Colonic mucosa (tissue), 4 donors: ENCODE data around the gene CYP2C8. TPM values are rescaled to one million over a fixed set of nuclear protein-coding genes. Genes with fewer than 3 reads are reported as not detected.
"Not testable (repeated sequence)": the region's sequence is repeated elsewhere in the genome, so short reads cannot be mapped to it uniquely, and the experiment has no call there.

ENCODE experiments used
- DNase-seq: peaks from one replicate; pipeline ENCODE4 v3.0.0-alpha.2; 2020
- H3K27ac ChIP-seq: fragments of 200-600 bp; one replicate; pipeline ENCODE4 v1.8.0; 2021
- H3K27me3 ChIP-seq: fragments of 200-600 bp; one replicate; pipeline ENCODE4 v1.8.0; 2021
- H3K36me3 ChIP-seq: fragments of 200-600 bp; one replicate; pipeline ENCODE4 v1.8.0; 2021
- H3K4me1 ChIP-seq: fragments of 200-600 bp; one replicate; pipeline ENCODE4 v1.8.0; 2021; ENCODE audit warnings: mild to moderate bottlenecking
- H3K4me3 ChIP-seq: fragments of 200-600 bp; one replicate; pipeline ENCODE4 v1.8.0; 2021
- H3K9ac ChIP-seq, 2 donors: one replicate each; pipeline ENCODE4 v1.7.0; 2013; ENCODE audit warnings: control low read depth in 2 of 2, low read depth in 2 of 2, low read length in 2 of 2
- H3K9me3 ChIP-seq: fragments of 200-600 bp; one replicate; pipeline ENCODE4 v1.8.0; 2021
- intact Hi-C: fragments of 100-400 bp; cut with DNase I; formaldehyde crosslinking; loops from one replicate; pipeline ENCODE4 v1.14.1; 2022
- total RNA-seq, 2 donors: library from RNA; stranded (reverse); fragmentation: NEBNext Ultra II Directional in 1 of 2; extraction: Animal tissue kit (Norgen Biotek cat#: 25700) in 1 of 2; gene quantifications; one replicate each; pipeline ENCODE4 v1.2.1, GENCODE V29; 2021
- TF ChIP-seq, protein P1 (sequence below): fragments of 200-600 bp; IDR thresholded peaks from one replicate; pipeline ENCODE4 v1.8.0; 2022; ENCODE audit warnings: antibody characterized with exemption, mild to moderate bottlenecking
- donor health status: healthy.
- donor health status: DM: no; HTN: no; CAD: no.
- donor health status: DM: no; HTN: no; CAD: no.

CYP2C8 gene
- total RNA-seq, 2 donors from 2014 or later = 0.56 to 1.2 TPM

DNA sequence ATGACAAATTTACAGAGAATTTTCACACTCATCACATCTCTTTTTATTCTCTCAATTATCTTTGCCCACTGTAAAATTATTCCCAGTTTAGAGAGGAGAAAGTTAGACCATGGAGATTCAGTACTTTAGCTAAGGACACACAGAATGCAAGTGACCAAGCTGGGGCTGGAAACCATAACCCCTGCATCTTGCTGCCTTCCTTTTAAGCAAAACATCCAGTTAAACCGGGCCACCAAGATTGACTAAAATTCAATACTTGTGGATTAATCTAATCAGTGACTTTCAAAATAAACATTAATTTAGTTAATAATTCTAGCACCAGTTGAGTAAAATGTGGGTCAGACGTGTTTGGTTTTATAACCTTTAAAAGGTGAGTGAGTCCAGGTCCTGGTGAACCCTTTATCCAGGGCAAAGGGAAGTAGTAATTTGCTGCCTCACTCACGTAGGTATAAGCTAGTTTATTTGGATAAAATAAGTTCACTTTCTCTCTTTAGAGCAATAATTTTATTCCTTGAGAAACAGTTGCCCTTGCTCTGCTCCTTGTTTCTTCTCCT, 1.9 kb upstream of the CYP2C8 start:
- Histone ChIP-seq H3K9me3 (no peaks in the 10 kb centered on the region), H3K4me1 (no peaks in the 10 kb centered on the region), H3K27ac (no peak overlapping the region), H3K9ac (no peak overlapping the region), H3K4me3 (no peak overlapping the region), H3K36me3 (no peaks in the 10 kb centered on the region), H3K27me3 (no peaks in the 10 kb centered on the region)
- TF ChIP-seq, protein P1, sequence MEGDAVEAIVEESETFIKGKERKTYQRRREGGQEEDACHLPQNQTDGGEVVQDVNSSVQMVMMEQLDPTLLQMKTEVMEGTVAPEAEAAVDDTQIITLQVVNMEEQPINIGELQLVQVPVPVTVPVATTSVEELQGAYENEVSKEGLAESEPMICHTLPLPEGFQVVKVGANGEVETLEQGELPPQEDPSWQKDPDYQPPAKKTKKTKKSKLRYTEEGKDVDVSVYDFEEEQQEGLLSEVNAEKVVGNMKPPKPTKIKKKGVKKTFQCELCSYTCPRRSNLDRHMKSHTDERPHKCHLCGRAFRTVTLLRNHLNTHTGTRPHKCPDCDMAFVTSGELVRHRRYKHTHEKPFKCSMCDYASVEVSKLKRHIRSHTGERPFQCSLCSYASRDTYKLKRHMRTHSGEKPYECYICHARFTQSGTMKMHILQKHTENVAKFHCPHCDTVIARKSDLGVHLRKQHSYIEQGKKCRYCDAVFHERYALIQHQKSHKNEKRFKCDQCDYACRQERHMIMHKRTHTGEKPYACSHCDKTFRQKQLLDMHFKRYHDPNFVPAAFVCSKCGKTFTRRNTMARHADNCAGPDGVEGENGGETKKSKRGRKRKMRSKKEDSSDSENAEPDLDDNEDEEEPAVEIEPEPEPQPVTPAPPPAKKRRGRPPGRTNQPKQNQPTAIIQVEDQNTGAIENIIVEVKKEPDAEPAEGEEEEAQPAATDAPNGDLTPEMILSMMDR = no peak
- intact Hi-C loops = no loop called here
- no peak for DNase-seq

DNA sequence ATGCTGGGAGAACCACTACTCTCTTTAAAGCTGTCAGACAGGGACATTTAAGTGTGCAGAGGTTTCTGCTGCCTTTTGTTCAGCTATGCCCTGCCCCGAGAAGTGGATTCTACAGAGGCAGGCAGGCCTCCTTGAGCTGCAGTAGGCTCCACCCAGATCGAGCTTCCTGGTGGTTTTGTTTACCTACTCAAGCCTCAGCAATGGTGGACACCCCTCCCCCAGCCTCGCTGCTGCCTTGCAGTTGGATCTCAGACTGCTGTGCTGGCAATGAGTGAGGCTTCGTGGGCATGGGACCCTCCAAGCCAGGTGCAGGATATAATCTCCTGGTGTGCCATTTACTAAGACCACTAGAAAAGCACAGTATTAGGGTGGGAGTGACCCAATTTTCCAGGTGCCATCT, 5.2 kb downstream of the CYP2C8 start:
- DNase-seq, H3K9ac ChIP-seq, H3K9me3 ChIP-seq, H3K4me1 ChIP-seq, H3K4me3 ChIP-seq, H3K27me3 ChIP-seq, intact Hi-C loops, H3K27ac ChIP-seq, H3K36me3 ChIP-seq: not testable (repeated sequence)

DNA sequence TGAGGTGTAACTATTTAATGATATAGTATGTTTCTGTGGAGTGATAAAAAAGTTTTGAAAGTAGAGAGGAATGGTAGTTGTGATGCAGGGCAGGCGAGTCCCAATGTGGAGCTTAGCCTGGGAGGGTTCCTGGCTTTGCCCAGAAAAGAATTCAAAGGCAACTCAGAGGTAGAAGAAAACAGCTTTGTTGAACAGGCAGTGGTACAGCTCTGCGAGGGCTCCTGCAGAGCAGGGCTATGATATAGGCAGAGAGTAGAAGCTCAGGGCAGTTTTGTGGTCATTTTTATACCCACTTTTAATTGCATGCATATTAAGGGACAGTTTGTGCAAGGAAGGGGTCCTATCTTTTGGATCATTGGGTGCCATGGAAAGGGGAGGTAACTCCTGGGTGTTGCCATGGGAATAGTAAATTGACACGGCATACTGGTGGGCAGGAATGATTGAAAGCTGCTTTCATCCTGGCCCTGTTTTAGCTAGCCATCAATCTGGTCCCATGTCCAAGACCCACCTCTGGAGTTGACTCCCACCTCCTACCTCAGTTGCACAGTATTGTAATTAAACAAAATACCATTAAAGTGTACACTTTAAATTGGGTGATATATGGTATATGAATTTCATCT, 12.4 kb downstream of the CYP2C8 start:
- intact Hi-C loops = no loop called here
- no peaks in the 10 kb centered on the region for H3K4me1 ChIP-seq
- no peaks in the 10 kb centered on the region for H3K27me3 ChIP-seq
- DNase-seq = no peak
- H3K36me3 ChIP-seq = no peaks in the 10 kb centered on the region
- TF ChIP-seq, protein P1 = no peak
- H3K9ac ChIP-seq = no peak overlapping the region
- H3K27ac ChIP-seq = no peak overlapping the region
- H3K4me3 ChIP-seq = no peak overlapping the region
- H3K9me3 ChIP-seq = no peaks in the 10 kb centered on the region

DNA sequence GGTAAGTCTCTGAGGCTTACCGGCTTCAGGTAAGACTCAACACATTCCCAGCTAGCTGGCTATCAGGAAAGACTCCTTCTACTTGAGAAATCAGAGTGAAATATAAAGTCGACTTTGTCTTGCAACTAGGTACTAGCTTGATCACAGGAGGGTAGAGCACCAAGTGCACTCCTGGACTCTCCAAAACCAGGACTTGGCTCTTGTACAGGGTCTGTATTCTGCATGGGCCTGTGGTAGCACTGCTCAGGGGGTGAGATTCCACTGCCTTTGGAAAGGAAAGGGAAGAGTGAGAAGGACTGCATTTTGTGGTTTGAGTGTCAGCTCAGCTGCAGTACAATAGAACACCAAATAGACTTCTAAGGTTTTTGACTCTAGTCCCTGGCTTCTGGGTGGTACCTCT, 19.4 kb downstream of the CYP2C8 start:
- no peaks in the 10 kb centered on the region for H3K27me3 ChIP-seq
- H3K36me3 ChIP-seq = no peaks in the 10 kb centered on the region
- no peak overlapping the region for H3K9ac ChIP-seq
- H3K4me1 ChIP-seq = no peaks in the 10 kb centered on the region
- no peaks in the 10 kb centered on the region for H3K9me3 ChIP-seq
- no peak overlapping the region for H3K27ac ChIP-seq
- no peak for DNase-seq
- intact Hi-C loops = no loop called here
- no peak overlapping the region for H3K4me3 ChIP-seq
- TF ChIP-seq, protein P1 = no peak

DNA sequence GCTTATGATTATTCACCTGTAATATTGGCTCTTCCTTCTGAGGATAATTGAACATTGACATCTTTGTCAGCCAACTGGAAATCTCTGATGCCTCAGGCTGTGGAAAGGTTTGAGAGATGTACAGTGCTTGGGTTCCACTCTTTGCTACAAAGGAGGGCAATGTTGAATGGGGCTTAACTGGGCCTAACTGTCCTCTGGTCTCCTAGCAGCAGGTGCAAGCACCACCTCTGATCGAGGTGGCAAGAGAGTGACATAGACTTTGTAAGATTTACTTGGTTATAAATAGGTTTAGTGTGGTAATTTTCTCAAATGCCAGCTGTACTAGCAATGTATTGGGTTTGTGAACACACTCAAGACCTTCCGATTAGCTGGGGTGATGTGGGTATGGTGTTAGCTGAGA, 21.1 kb downstream of the CYP2C8 start:
- Histone ChIP-seq H3K36me3 (no peaks in the 10 kb centered on the region), H3K27ac (no peak overlapping the region), H3K4me3 (no peak overlapping the region), H3K4me1 (no peaks in the 10 kb centered on the region), H3K9ac (no peak overlapping the region), H3K9me3 (no peaks in the 10 kb centered on the region), H3K27me3 (no peaks in the 10 kb centered on the region)
- TF ChIP-seq, protein P1 = no peak
- intact Hi-C loops = no loop called here
- no peak for DNase-seq

DNA sequence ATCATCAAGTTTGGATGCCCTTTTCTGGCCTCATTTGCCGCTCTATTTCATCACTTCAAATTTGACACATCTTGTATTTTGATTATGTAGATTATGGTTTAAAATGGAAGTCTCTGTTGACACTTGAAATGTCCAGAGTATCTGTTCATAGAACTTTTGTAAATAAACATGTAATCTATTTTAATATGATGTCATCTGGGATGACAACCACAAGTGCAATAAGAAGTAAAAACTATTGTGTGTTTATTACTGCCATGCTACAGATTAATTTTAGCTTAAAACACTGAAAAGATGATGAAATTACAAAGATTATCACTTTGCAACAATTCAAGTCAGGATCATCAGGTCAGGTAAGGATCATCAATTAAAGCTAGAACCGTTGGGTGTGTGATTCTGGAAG, 30.0 kb downstream of the CYP2C8 start:
- no peaks in the 10 kb centered on the region for H3K27me3 ChIP-seq
- no peaks in the 10 kb centered on the region for H3K36me3 ChIP-seq
- H3K9me3 ChIP-seq = no peaks in the 10 kb centered on the region
- TF ChIP-seq, protein P1 = no peak
- H3K9ac ChIP-seq = no peak overlapping the region
- intact Hi-C loops = no loop called here
- DNase-seq = no peak
- H3K4me3 ChIP-seq = no peak overlapping the region
- no peak overlapping the region for H3K27ac ChIP-seq
- no peaks in the 10 kb centered on the region for H3K4me1 ChIP-seq
